Activated CD8-positive, alpha-beta memory T cell treated with anti-CD3 and anti-CD28 coated beads, Interleukin-2, amount 50 U/mL, for 1 hour (primary cell): Measurements from ENCODE around the gene ZYX.
"Not testable (repeated sequence)": the region's sequence is repeated elsewhere in the genome, so short reads cannot be mapped to it uniquely, and the experiment has no call there.

Experiments used
- DNase-seq: peaks from one replicate; pipeline ENCODE4 v3.0.0-alpha.2; 2020; ENCODE audit errors: extremely low read depth

The ZYX gene

DNA sequence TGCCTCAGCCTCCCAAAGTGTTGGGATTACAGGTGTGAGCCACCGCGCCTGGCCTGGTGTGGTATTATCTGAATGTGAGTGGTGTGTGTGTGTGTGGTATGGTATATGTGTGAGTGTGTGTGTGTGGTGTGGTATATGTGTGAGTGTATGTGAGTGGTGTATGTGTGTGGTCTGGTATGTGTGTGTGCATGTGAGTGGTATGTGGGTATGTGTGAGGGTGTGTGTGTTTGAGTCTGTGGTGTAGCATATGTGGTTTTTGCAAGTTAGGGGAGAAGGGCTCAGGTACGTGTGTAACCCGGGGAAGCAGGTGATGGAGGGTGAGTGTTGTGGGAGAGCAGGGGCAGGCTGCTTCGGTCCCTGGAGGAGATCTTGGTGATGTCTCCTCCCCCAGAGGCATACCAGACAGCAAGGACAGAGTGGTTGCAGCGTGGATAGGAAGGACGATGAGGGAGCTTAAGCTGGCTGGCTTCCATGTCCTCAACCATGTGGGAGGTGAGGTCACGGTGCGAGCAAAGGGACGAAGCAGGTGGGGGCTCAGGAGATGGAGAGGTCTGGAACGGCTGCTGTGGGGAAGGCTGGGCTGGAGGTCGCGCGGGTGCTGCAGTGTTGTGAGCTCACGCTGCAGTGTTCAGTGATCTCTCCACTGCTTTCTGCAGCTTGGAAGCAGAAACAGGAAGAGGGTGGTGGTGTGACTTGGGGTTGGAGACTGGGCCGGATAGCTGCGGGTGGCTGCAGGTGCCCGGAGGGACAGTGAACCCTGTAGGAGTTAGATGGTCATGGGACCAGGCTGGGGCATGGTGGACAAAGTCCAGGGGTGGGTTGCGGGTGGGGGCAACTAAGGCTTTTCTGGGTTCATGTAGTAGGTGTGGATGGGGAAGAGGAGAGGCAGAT is 5.0 kb downstream of the ZYX start:
- DNase-seq, result no peak

DNA sequence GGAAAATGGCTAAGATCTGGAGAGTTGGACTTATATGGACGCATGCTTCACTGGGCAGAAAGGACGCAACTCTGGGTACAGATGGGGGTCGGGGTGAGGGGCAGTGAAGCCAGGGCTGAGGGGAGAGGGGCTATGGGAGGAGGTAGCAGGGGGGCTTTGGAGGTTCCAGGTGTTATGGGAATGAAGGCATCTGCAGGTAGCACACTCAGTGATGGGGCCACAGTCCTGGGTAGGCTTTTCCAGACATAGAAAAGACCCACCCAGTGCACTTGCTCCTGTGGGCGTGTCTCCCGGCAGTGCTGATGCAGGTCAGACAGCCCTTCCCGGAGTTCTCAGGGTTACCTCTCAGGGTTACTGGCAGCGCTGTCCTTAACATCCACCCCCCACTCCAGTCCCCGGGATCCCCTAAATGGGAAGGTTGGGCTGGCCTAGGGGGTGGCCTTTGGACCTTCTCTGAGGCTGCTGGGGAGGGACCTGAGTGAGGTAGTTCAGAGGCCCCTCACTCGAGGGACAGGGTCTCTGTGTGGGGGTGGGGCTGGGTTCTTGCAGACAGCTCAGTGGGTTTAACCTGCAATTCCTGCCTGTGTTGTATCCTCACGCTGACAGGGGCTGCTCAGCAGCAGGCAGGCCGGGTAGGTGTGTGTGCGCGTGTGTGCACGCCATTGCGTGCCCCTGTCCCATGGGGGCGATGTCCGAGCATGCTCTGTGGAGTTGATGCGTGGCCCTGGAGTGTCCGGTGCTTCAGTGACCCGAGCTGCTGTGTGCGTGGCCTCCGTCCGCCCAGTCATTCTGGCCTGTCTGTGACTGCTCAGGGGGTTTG is 6.2 kb downstream of the ZYX start:
- no peak for DNase-seq

DNA sequence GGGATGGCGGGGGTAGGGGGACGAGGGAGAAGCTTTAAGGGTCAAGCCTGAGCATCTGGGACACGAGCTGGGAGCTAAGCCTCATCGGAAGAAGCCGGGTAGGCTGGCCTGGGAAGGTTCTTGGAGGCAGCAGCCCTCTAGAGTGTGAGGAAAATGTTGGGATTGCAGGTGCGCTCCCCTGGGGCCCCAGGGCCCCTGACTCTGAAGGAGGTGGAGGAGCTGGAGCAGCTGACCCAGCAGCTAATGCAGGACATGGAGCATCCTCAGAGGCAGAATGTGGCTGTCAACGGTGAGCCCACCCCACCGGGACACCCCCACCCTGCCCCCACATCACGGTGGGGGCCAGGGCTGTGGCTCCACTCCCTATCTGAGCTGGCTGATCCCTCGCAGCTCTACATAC is 6.9 kb downstream of the ZYX start:
- no peak for DNase-seq

DNA sequence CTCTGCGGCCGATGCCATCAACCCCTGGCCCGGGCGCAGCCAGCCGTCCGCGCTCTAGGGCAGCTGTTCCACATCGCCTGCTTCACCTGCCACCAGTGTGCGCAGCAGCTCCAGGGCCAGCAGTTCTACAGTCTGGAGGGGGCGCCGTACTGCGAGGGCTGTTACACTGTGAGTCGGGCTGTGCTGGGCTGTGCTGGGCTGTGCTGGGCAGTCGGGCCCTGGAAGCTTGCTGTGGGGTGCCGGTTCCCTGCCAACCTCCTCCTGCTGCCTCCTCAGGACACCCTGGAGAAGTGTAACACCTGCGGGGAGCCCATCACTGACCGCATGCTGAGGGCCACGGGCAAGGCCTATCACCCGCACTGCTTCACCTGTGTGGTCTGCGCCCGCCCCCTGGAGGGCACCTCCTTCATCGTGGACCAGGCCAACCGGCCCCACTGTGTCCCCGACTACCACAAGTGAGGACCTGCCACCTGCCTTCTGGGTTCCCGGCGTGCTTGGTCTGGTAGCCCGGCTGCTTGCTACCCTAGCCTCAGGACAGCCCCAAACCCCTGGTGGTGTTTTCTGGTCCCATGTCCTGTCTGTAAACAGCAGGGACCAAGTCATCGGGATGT is 7.5 kb downstream of the ZYX start:
- no peak for DNase-seq

DNA sequence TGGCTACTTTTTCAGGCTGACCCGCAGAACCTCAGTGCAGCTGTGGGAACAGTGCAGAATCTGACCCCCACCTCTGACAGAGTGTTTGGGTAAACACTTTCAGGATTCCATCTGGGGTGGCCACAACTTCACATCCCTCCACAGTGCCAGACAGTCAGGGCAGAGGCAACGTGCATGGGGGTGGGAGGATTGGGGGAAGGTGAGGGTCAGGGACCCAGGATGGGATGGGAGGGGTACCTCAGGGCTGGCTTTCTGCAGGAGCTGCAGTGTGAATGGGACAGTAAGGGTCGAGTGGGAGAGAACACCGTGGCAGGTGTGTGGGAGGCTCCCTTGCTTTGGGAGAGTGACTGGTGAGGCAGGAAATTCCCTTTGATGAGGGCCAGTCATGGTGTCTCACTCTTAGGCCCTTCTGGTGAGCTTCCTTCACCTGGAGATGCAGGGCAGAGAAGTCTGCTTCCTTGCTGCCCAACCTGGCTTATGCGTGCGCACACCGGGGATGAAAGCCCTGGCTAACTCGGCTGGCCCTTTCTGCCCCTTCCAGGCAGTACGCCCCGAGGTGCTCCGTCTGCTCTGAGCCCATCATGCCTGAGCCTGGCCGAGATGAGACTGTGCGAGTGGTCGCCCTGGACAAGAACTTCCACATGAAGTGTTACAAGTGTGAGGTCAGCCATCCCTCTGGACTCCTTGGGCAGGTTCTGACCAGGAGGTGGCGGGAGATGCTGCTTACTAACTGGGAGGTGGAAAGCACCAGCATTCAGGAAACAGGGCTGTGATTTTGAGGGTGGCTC is 8.4 kb downstream of the ZYX start:
- no peak for DNase-seq

DNA sequence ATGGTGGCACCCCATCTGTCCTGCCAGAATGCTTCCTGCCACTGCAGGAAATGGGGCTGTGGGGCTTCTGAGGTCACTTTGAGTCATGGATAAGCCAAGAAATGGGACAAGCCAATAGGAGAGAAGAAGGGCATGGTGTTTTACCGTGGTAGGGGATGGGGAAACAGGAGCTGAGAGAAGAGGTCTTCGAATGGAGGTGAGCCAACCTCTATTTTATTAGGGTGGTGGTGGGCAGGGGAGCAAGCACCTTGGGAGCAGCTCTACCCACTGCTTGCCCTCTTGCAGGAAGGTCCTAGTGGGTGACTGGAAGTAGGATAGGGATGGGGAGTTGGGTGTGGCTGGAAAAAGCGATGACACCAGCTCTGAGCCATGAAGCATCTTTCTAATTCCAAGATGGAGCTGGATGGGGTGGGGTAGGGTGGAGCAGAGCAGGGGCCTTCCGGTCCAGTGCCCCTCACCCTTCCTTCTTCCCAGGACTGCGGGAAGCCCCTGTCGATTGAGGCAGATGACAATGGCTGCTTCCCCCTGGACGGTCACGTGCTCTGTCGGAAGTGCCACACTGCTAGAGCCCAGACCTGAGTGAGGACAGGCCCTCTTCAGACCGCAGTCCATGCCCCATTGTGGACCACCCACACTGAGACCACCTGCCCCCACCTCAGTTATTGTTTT is 9.1 kb downstream of the ZYX start:
- no peak for DNase-seq

DNA sequence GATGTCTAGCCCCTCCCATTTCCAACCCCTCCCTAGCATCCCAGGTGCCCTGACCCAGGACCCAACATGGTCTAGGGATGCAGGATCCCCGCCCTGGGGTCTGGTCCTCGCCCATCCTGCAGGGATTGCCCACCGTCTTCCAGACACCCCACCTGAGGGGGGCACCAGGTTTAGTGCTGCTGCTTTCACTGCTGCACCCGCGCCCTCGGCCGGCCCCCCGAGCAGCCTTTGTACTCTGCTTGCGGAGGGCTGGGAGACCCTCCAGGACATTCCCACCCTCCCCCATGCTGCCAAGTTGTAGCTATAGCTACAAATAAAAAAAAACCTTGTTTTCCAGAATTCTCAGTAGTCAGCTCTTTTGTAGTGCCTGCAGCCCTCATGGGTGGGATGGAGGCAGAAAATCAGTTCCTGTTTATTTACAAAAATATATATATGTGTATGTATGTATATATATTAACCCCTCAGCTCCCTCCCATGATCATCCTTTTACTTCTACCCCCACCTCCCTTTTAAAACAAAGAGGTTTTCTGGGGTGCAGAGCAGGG is 9.7 kb downstream of the ZYX start:
- no peak for DNase-seq

DNA sequence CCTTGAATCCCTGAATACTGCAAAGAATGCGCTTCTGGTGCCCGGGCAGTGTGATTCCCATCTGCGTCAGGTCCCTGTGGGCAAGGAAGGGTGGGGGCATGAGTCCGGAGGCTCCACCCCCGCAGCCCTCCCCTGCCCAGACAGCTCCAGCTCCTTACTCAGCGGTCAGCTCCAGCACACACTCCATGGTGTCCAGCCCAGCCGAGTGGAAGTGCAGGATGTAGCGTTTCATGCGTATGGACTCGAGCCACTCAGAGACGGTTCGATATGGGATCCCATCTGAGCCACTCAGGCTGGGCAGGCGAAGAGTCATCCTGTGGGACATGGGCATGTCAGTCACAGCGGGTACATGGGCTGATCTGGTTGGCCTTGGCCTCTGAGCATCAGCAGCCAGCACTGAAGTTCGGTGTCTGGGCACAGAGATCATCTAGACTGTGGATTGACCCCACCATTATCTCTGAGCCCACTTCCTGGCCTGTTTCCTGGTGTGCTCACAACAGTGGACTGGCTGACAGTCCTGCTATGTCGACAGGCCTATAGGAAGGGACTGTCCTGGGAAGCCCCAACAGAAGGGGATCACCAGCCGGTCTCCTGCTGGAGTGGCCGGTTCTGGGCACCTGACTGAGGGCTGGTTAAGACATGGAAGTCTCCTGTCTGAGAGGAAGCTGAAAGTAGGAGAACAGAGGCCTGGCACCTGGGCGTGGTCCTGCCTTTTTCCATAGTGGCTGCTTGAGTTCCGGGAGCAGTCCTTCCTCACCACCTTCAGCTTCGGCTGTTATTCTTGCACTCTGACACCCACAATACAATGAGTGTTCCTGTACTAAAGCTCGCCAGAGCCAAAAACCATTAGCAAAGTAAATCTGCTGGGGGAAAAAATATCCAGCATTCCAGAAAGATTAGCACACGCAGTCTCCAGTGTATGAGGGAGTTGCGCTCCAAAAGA is 10.6 kb downstream of the ZYX start:
- DNase-seq, result no peak

DNA sequence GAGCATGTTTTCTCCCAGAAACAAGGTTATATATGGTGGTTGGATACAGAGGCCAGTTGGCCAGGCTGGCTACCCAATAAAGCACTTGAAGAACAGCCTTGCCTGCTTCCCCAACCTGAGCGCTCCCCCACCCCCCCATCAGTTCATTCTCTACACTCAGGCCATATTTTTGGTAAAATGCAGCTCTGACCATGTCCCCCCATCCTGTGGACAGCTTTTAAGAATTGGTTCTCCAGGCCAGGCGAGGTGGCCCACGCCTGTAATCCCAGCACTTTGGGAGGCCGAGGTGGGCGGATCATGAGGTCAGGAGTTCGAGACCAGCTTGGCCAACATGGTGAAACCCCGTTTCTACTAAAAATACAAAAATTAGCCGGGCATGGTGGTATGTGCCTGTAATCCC is 11.3 kb downstream of the ZYX start:
- DNase-seq, result not testable (repeated sequence)

DNA sequence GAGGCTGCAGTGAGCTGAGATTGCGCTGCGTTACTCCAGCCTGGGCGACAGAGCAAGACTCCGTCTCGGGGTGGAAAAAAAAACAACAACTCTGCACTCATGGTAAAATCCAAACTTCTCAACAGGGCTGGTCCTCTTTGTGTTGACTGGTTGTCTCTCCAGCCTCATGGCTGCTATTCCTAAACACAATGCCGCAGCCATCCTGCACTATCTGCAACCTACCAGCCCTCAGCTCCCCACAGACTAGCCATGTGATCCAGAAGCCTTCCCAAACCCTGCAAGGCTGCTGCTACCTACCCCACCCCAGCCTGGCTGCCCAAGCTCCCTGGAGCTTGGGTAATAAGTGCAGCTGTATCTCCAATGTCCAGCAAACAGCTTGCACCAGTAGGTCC is 11.7 kb downstream of the ZYX start:
- DNase-seq, result no peak

DNA sequence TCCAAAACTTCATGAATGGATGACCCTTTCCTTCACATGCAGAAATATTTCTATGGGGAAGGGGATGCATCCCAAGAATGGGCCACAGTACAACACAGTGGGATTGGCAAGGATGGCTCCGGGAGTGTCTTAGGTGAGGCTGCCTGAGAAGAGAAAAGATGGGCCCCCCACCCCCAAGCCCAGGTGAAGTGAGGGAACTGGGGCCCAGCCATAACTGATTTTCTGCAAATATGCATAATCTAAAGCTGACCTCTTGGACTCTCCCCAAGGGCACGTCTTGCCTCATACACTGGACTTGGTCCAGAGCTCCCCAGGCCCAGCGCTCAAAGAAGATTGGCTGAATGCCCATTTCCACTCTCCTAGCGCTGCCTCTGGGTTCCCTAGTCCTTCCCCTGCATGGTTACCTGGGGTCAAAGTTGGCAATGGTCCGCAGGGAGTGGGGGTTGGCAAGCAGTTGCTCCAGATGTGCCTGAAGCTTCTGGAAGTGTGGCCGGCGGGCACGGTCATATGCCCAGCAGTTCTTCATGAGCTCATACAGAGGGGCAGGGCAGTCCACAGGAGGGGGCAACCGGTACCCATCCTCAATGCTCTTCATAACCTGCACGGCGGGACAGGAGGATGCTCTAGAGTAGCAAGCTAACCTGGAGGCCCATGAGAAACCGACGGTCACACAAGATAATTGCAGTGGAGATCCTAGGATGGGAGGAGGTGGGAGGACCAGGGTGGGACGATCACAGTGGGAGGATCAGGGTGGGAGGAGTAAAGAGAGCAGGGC is 12.3 kb downstream of the ZYX start:
- no peak for DNase-seq

DNA sequence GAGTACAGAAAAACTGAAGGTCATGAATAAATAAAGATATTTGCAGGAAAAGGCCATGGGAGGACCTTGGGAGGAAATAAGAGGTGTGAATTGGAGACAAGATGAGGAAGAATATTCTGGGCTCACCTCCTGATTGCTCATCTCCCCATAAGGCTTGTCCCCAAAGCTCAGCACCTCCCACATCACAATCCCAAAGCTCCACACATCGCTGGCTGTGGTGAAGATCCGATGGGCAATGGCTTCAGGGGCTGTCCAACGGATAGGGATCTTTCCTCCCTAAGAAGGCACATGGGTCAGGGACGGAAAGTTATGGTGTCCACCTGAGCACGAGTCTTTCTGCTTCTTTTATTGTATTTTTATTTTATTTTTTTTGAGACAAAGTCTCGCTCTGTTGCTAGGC is 12.9 kb downstream of the ZYX start:
- DNase-seq, result no peak

DNA sequence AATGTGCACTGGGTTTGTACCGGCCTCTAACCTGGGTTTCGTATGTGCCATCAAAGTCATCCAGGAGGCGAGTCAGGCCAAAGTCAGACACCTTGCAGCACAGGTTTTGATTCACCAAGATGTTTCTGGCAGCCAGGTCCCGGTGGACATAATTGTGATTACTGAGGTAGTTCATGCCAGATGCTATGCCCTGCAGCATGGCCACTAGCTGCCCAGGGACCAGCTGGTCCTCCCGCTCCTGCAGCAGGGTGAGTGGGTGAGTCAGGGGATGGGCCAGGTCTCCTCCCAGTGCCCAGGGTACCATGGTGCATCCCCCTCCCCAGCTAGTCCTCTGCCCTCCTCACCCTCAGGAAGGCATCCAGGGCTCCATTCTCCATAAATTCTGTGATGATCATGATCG is 13.6 kb downstream of the ZYX start:
- no peak for DNase-seq

DNA sequence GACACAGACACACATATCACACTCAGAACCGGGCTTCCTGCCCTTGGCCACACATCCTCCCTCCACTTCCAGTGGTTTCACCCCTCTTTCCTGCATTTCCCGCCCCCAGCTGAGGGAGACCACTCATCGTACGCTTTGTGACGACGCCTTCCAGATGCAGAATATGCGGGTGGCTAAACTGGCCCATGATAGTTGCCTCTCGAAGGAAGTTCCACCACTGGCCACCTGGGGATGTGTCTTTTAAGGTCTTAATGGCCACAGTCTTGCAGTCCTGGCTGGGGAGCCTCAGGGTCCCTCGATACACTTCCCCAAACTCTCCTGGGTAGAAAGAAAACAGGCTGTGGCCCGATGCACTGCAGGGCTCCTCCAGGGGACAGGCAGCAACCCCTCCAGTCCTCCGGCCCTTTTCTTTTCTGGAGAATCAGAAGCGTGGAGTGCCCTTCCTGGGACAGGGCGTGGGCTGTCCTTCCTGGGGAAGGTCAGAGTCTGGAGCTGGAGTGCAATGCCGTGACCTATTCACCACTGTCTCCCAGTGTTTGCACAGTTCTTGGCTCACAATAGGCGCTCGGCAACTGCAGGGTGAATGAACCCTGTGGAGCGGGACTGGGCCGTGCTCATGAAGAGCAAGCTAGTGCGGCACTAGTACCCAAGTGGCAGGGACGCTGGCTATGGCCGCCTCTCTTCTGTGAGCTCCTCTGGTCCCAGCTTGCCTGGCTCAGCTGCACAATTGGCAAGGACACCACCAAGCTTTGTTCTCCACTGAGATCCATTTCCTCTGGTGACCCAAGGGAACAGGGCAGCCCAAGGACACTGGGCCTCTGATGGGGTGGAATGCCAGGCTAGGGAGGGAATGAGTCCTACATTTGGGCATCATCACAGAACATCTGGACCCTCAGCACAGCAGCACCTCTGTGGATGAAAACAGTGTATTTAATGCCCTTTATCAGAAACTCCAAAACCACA is 14.3 kb downstream of the ZYX start:
- no peak for DNase-seq

DNA sequence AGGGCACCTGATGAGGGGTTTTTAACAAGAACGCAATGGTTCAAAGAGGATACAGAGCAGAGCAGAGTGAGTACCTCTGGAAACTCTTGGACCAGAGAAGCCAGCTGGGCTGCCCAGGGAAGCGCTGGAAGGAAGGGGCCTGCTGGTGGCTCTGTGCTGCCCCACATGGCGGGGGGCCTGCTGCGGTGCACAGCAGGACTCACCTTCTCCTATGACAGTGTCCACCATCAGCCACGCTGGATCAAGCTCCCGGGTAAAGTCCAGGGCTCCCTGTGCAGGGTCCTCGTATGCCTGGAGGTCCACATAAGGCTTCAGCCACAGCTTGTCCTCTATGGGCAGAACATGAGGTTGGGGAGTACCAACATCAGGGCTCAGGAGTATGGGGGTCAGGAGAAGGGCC is 15.0 kb downstream of the ZYX start:
- no peak for DNase-seq

DNA sequence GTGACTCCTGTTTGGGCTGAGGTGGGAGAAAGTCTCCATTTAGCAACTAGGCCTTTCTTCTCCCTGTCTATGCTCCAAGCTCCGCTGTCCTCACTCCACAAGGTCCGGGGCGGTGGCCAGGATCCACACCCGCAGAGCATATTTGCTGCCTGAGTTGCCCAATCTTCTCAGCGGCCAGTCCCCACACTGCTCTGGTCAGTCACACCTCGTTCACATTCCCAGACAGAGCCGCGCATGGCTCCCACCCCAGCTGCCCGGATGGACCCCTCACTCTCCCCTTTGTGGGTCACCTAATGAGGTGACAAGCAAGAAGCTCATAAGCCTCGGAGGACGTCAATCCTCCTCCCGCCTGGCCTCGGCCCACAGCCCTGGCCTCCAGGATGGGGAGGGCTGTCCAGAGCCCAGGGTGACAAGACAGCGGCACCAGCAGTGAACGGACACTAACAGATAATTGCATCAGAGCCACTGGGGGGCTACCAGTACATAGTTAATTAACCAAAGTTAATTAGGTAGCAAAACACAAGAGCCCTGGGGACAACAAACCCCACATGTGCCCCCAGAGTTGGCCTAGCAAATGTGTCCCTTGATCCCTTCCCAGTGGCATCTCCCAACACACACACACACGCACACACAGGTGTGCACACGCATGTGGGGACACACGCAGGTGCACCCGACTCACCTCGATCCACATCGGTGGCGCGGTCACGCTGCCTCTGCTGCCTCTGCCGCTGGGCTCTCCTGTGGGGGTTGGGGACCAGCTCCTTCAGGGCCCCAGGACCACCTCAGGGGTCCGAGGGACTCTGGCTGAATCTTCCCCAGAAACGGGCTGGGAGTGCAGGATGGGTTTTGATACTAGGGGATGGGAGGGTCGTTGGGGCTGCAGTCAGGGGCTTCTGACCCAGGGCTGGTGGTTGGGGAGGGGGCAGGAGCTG is 15.7 kb downstream of the ZYX start:
- DNase-seq, result no peak
